GM18499 (cell line): ENCODE measurements around the gene DICER1.

Experiments used
- ATAC-seq: cut with Tn5 transposase; IDR thresholded peaks from one replicate; pipeline ENCODE4 v1.9.1; 2021; ENCODE audit warnings: moderate number of reproducible peaks; ENCODE audit not compliant: insufficient read depth, unreplicated experiment

Gene DICER1

GRCh38 chr14:95126906-95127530 lies 30.3 kb downstream of the DICER1 start:
- ATAC-seq, result no peak

GRCh38 chr14:95125915-95126314 lies 31.4 kb downstream of the DICER1 start:
- no peak for ATAC-seq

- no peak for ATAC-seq
Measured at GRCh38 chr14:95125221-95125620, 32.1 kb downstream of the DICER1 start.

GRCh38 chr14:95123891-95124579 lies 33.3 kb downstream of the DICER1 start:
- no peak for ATAC-seq

- no peak for ATAC-seq
Measured at GRCh38 chr14:95122621-95122945, 34.7 kb downstream of the DICER1 start.

- ATAC-seq, result no peak
Measured at GRCh38 chr14:95121911-95122620, 35.3 kb downstream of the DICER1 start.

GRCh38 chr14:95119336-95119735 lies 38.0 kb downstream of the DICER1 start:
- ATAC-seq, result no peak

- no peak for ATAC-seq
Measured at GRCh38 chr14:95117937-95118721, 39.2 kb downstream of the DICER1 start.

GRCh38 chr14:95113476-95113875 lies 43.9 kb downstream of the DICER1 start:
- ATAC-seq, result no peak

- no peak for ATAC-seq
Measured at GRCh38 chr14:95111507-95112164, 45.7 kb downstream of the DICER1 start.

GRCh38 chr14:95110178-95110577 lies 47.2 kb downstream of the DICER1 start:
- no peak for ATAC-seq

- no peak for ATAC-seq
Measured at GRCh38 chr14:95107711-95108110, 49.6 kb downstream of the DICER1 start.

- no peak for ATAC-seq
Measured at GRCh38 chr14:95106971-95107370, 50.4 kb downstream of the DICER1 start.

- ATAC-seq, result no peak
Measured at GRCh38 chr14:95104911-95105310, 52.4 kb downstream of the DICER1 start.

- ATAC-seq, result no peak
Measured at GRCh38 chr14:95102680-95103044, 54.7 kb downstream of the DICER1 start.

GRCh38 chr14:95101736-95102679 lies 55.3 kb downstream of the DICER1 start:
- no peak for ATAC-seq

GRCh38 chr14:95098984-95099599 lies 58.2 kb downstream of the DICER1 start:
- ATAC-seq, result no peak

GRCh38 chr14:95097385-95097784 lies 59.9 kb downstream of the DICER1 start:
- no peak for ATAC-seq

- no peak for ATAC-seq
Measured at GRCh38 chr14:95096476-95096875, 60.9 kb downstream of the DICER1 start.
